ENCODE measurements around the gene EIF4E1B.

EIF4E1B gene

GRCh38 chr5:176606032-176606431 lies 24.4 kb upstream of the EIF4E1B start:
- ATAC-seq (no peak), DNase-seq (no peak)

- DNase-seq = no peak
- ATAC-seq = no peak
Observed at GRCh38 chr5:176606875-176607274, 23.6 kb upstream of the EIF4E1B start.

GRCh38 chr5:176608142-176608705 lies 22.3 kb upstream of the EIF4E1B start:
- ATAC-seq (no peak), DNase-seq (no peak)

DNA sequence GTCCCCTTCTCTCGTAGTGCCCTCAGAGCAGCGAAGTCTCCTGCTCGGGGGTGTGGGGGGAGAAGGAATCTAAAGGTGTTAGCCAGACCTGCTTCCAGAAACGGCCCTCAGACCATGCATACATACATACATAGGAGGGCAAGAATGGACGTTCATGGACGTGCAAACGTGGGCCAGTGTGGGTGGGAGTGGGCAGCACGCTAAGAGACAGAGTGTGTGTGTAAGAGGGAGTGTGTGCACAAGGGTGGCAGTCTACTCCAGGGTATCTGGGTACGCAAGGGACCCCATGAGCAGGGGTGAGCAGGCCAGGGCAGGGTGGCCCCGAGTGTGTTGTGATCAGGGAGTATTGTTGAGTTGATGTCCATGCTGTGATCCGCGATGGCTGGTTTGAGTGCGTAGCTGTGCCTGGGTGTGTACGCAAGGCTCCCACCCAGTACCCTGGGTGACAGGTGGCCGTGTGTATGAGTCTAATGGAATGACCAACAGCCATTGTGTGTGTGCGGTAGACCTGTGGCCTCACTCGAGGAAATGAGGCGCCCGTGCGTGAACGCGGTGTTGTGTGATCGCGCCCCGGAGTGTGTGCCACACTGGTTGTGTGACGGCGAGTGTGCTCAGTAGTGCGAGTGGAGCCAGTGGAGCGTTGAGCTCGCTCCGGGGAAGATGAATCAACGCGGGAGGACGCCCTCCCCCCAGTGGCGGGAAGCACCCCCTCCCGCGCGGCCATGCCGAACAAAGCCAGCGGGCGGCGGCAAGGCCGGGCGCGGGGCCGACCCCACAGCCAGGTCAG lies 21.3 kb upstream of the EIF4E1B start:
- DNase-seq (peak; percentile 34), ATAC-seq (peak; percentile 5)

DNA sequence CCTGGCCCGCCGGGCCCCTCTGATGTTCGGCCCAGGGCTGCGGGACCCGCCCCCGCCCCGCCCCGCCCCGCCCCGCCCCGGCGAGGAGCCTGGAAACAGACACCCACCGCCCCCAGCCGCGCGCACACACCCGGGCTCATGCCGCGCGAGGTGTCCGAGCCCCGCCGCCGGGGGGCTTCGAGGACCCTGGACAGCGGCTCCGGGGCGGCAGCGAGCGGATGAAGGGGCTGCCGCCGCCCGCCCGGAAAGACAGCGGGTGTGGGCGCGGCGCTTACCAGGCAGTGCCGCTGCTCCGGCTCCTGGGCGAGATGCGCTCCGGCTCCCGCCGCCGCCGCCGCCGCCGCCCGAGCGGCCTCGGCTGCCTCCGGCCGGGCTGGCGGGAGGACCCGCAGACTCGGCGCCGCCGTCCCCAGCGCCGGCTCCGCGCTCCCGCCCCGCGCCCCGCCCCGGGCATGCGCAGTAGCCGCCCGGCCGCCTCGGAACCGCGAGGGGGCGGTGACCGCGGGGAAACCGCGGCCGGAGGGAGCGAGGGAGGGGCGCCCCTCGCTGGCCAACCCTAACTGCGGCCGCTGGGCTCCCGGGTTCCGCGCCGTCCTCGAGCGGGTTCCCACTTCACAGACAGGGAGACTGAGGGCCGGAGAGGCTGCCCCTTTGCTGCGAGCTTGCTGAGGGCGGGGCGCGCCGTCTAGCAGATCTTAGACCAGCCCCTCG lies 20.6 kb upstream of the EIF4E1B start, which contains the start of gene GPRIN1:
GPRIN1 (minus strand) TSS at position 433 of the 711 bp plus-strand sequence. CDS start 10,322 bp downstream, outside the sequence.
- DNase-seq (peak; percentile 77), ATAC-seq (peak; percentile 66)

DNA sequence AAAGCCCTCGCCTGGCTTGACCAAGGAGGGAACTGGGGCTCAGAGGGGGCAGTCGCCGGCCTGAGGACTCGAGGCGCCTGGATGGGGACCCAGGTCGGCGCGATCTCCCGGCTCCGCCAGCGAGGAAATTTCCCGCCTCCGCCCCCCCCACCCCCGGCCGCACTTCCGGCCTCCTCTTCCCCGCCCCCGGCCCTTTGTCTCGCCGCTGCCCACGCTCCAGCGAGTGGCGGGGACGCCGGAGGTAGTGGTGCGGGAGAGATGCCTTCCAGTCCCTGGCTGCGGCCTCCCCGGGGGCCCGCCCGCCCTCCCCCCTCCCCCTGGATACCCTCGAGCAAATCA lies 20.1 kb upstream of the EIF4E1B start:
- DNase-seq (no peak), ATAC-seq (no peak)

DNA sequence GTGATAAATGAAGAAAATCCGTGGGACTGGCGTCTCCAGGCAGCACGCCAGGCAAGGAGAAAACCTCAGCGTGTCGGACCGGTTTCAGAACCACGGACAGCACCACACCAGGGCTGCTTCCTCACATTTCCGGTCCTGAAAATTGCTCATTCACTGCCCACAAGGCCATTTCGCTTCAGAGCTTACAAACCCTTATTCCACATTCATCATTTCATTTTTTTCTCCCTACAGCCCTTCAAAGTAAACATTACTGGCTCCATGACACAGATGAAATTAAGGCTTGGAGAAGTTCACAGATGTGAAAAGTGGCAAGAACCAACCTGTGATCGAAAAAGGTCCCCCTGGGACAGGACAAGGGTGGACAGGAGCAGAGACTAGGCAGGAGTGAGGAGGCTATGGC lies 19.0 kb upstream of the EIF4E1B start:
- ATAC-seq = no peak
- peak; percentile 72 for DNase-seq

GRCh38 chr5:176612008-176612407 lies 18.5 kb upstream of the EIF4E1B start:
- no peak for DNase-seq

DNA sequence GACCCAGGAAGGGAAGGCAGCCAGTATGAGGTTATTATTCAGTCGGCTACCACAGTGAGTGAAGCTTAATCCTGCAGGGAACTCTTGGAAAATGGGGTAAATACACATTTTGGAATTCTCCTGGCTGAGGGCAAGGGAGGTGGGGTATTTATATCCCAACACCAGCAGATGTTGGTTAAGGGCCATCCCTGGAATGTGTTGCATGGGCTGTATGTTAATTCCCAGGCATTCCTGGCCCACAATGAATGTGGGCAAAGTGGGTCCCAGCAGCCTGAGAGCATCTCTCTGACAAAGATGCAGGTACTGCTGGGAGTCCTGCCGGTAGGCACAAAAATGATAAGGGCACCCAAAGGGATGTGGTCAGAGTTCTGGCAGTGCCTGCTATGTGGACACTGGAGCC lies 17.6 kb upstream of the EIF4E1B start:
- no peak for ATAC-seq
- DNase-seq = no peak

More at GRCh38 chr5:176612008-176612407, 18.5 kb upstream of the EIF4E1B start:
- ATAC-seq = no peak

- DNase-seq (no peak), ATAC-seq (no peak)
Observed at GRCh38 chr5:176614805-176615478, 15.5 kb upstream of the EIF4E1B start.

- DNase-seq = no peak
- no peak for ATAC-seq
Observed at GRCh38 chr5:176616511-176616910, 14.0 kb upstream of the EIF4E1B start.

GRCh38 chr5:176618783-176619182 lies 11.7 kb upstream of the EIF4E1B start:
- no peak for ATAC-seq
- no peak for DNase-seq

DNA sequence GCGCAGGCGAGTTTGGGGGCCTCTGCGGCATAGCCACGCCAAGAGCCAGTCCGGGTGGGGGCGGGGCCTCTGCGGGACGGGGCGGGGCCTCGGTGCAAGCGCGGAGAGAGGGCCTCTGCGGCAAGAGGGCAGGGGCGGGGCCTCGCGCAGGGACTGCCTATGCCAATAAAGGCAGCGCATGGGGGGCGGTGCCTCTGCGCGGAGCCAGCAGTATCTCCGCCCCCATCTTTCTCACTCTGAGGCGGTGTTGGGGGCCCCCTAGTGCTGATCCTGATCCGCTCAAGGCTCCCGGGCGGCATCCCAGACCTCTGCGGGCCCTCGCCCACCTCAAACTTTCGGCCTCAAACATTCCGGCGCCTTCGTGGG lies 11.3 kb upstream of the EIF4E1B start:
- DNase-seq (peak; percentile 90), ATAC-seq (peak; percentile 97)

- no peak for DNase-seq
- no peak for ATAC-seq
Observed at GRCh38 chr5:176619569-176620332, 10.7 kb upstream of the EIF4E1B start.

DNA sequence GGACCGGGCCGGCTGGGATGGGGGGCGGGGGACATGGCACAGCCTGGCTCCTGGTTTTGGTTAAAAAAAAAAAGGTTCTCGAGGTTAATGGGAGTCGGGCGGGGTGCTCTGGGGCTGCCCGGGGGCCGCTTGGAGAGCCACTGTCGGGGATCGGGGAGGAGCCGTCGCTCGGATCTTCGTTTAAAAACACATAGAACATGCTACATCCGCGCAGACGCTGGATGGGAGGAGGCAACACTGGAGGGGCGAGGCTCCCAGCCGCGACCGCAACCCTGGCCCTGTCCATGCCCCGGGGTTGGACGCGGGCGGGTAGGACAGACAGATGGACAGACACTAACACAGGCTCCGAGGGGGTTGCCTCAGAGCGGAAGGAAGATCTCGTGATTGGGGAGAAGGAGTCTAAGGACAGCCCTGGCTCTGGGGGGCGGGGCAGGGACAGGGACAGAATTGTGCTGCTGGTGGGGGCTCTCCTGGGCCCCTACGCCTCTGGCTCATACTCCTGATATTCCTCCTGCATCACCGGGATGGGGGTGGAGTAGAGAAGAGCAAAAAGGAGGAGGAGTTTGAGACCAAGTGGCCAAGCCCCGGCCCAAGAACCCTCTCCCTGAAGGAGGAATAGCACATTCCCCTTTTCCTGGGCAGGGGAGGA lies 10.0 kb upstream of the EIF4E1B start:
- no peak for DNase-seq
- no peak for ATAC-seq

DNA sequence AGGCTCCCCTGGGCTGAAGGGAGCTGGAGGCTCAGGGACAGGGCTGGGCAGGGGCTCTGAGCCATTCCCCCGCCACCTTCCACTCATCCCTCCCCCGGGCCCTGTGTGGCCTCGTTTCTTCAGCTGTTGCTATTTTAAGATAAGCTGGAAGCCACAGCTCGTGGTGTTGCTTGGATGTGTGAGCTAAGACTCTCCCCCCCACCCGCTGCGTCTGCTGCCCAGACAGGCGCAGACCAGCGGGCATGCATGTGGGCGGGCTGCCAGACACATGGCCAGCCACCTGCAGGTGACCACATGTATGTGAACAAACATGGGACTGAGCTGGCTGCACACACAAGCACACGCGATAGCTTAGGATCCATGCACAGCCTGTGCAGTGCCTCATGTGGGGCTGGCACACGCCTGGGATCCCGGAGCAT lies 8.8 kb upstream of the EIF4E1B start:
- ATAC-seq (no peak), DNase-seq (no peak)

DNA sequence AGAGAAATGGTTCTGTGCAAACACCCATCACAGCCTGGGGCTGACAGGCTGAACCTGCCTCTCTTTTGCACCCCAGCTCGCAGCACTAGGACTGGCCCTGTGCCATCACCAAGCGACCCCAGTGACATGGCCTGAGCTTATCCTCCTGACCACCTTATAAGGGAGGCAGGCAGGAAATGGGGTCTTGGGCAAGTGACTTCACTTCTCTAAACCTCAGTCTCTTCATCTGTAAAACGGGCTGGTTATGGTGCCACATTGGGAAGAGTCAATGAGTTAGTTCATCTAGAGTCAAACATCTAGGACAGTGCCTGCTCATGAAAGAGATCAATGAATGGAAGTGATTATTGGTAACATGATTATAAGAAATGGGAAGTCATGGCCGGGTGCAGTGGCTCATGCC lies 6.3 kb upstream of the EIF4E1B start:
- ATAC-seq (no peak), DNase-seq (no peak)

- ATAC-seq = no peak
- no peak for DNase-seq
Observed at GRCh38 chr5:176624938-176625337, 5.5 kb upstream of the EIF4E1B start.

DNA sequence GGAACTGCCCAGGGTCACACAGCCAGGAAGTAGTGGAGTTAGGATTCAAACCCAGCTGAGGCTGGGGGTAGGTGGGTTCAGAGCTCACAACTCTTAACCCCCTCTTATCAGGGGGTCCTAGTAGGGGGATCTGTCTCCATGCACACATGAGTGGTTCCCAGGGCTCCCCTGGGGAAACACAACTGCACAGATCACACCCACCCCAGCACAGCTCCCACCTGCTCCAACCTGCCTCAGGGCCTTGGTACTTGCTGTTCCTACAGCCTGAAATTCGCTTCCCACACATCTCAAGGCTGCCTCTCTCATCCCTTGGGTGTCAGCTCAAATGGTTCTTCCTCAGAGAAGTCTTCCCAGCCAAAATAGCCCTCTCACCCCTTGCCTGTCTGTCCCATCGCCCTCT lies 5.0 kb upstream of the EIF4E1B start:
- no peak for ATAC-seq
- DNase-seq = no peak

GRCh38 chr5:176625966-176626875 lies 4.3 kb upstream of the EIF4E1B start:
- DNase-seq (no peak), ATAC-seq (no peak)

GRCh38 chr5:176626876-176627236 lies 3.6 kb upstream of the EIF4E1B start:
- DNase-seq (no peak), ATAC-seq (no peak)

All from stimulated activated naive CD8-positive, alpha-beta T cell treated with anti-CD3 and anti-CD28 coated beads, Interleukin-15, Interleukin-2, amounts not matched to agents 100 U/mL and 50 U/mL, for 24 hours (primary cell).